ENCODE results near the gene PRSS27. TPM values are rescaled to one million over a fixed set of nuclear protein-coding genes. Genes with fewer than 3 reads are reported as not detected.

Gene PRSS27
- total RNA-seq, 4 donors from 2014 or later, result 0.49 to 0.55 TPM; not detected in 2

DNA sequence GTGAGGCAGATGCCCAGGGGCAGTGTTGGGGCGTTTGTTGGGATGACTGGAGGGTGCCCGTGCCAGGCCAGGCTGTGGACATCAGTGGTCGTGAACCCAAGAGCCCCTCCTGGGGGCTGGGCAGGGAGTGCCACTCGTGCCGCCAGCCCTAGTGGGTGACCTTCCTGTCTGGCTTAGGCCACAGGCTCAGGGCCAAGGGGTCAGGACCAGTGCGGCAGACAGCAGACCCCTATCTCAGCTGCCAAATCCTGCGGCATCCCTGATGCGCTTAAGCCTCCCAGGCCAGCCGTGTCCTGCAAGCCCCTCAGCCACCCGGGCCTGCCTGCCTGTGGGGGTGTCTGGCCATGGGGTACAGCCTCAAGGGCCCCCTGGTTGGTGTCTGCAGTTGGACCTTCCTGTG is 14.7 kb downstream of the PRSS27 start:
- Histone ChIP-seq H3K27ac (peak overlapping the region in 1 of 4 donors; percentile 80), H3K4me3 (no peak overlapping the region), H3K9me3 (no peaks in the 10 kb centered on the region), H3K27me3 (no peaks in the 10 kb centered on the region), H3K36me3 (peaks cover 0 to 50% of the 10 kb centered on the region in 2 donors), H3K4me1 (peaks cover 25 to 29% of the 10 kb centered on the region in 2 donors)
- ATAC-seq, result no peak
- TF ChIP-seq, protein P1, sequence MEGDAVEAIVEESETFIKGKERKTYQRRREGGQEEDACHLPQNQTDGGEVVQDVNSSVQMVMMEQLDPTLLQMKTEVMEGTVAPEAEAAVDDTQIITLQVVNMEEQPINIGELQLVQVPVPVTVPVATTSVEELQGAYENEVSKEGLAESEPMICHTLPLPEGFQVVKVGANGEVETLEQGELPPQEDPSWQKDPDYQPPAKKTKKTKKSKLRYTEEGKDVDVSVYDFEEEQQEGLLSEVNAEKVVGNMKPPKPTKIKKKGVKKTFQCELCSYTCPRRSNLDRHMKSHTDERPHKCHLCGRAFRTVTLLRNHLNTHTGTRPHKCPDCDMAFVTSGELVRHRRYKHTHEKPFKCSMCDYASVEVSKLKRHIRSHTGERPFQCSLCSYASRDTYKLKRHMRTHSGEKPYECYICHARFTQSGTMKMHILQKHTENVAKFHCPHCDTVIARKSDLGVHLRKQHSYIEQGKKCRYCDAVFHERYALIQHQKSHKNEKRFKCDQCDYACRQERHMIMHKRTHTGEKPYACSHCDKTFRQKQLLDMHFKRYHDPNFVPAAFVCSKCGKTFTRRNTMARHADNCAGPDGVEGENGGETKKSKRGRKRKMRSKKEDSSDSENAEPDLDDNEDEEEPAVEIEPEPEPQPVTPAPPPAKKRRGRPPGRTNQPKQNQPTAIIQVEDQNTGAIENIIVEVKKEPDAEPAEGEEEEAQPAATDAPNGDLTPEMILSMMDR (IDR thresholded peaks at IDR 0.05 in 4 of 5, conservative IDR thresholded peaks at IDR 0.05 in 1 of 5), result no peak
- TF ChIP-seq POLR2A (IDR thresholded peaks at IDR 0.05), result no peak
- in situ Hi-C loops (cut with MboI; ENCODE audit: low sequenced_read_pairs in 4 of 4), result no loop called here
- DNase-seq, result no peak
- intact Hi-C loops (cut with DNase I; ENCODE audit: low total_unique reads), result no loop called here

DNA sequence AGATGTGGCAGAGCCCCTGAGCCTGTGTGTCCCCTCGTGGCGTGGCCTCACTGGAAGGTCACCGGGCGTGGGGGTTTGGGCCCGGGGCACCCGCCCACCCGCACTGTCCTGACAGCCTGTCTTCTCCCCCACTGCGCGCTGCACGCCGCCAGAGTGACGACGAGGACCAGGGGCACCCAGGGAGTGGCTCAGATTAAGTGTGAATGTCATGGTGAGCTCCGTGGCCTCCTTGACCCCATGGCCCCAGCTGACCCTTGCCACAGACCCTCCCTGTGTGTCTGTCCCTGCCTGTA is 15.1 kb downstream of the PRSS27 start:
- TF ChIP-seq, protein P1 (IDR thresholded peaks at IDR 0.05 in 4 of 5, conservative IDR thresholded peaks at IDR 0.05 in 1 of 5), result no peak
- Histone ChIP-seq H3K27ac (peak overlapping the region in 2 of 4 donors; percentile 80 to 86), H3K4me3 (no peak overlapping the region), H3K4me1 (peaks cover 25 to 29% of the 10 kb centered on the region in 2 donors), H3K36me3 (peaks cover 0 to 53% of the 10 kb centered on the region in 2 donors), H3K27me3 (no peaks in the 10 kb centered on the region), H3K9me3 (no peaks in the 10 kb centered on the region)
- in situ Hi-C loops (cut with MboI; ENCODE audit: low sequenced_read_pairs in 4 of 4) (no loop called here), intact Hi-C loops (cut with DNase I; ENCODE audit: low total_unique reads) (no loop called here)
- no peak for DNase-seq
- ATAC-seq, result no peak

DNA sequence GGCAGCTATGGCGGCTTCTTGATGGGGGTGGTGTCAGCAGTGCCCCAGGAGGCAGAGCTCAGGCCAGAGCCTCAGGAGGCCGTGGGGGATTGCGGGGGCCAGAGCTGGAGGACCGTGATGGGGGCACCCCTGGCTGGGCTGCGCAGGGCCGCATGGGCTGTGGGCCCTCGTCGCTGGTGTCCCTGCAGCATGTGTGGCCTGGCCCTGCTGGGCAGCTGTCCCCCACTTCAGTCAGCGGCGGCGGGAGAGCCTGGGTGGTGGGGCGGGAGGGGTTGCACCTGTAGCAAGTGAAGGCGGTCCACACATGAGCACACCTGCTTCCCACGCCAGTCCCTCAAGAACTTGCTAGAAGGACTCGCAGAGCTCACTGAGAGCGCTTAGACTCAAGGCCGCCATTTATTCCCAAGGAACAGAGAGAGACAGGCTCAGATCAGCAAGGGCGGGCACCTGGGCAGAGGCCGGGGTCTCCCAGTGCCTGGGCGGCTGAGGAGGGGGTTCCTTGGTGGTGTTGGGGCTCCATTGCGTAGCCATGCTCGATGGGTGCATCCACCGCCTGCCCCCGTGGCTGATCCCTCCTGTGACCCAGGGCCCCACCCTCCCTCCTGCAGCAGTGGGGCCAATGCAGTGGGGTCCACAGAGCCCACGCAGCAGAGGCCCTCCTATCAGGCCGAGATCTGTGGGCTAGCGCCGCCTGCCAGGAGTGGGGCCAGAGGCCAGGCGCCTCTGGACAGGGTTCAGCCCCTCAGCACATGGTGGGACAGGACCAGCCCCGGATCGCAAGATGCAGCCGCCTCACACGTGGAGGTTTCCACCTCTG is 15.7 kb downstream of the PRSS27 start:
- H3K4me1 ChIP-seq, result peaks cover 29% of the 10 kb centered on the region in 2 donors
- peaks cover 0 to 53% of the 10 kb centered on the region in 2 donors for H3K36me3 ChIP-seq
- no peak for ATAC-seq
- peak overlapping the region; percentile 65 to 86 (median 78) for H3K27ac ChIP-seq
- DNase-seq, result no peak
- no peaks in the 10 kb centered on the region for H3K9me3 ChIP-seq
- no peak overlapping the region for H3K4me3 ChIP-seq
- intact Hi-C loops (cut with DNase I; ENCODE audit: low total_unique reads) (no loop called here), in situ Hi-C loops (cut with MboI; ENCODE audit: low sequenced_read_pairs in 4 of 4) (no loop called here)
- TF ChIP-seq POLR2A (IDR thresholded peaks at IDR 0.05), result no peak
- TF ChIP-seq, protein P1 (IDR thresholded peaks at IDR 0.05 in 4 of 5, conservative IDR thresholded peaks at IDR 0.05 in 1 of 5), result no peak
- no peaks in the 10 kb centered on the region for H3K27me3 ChIP-seq

DNA sequence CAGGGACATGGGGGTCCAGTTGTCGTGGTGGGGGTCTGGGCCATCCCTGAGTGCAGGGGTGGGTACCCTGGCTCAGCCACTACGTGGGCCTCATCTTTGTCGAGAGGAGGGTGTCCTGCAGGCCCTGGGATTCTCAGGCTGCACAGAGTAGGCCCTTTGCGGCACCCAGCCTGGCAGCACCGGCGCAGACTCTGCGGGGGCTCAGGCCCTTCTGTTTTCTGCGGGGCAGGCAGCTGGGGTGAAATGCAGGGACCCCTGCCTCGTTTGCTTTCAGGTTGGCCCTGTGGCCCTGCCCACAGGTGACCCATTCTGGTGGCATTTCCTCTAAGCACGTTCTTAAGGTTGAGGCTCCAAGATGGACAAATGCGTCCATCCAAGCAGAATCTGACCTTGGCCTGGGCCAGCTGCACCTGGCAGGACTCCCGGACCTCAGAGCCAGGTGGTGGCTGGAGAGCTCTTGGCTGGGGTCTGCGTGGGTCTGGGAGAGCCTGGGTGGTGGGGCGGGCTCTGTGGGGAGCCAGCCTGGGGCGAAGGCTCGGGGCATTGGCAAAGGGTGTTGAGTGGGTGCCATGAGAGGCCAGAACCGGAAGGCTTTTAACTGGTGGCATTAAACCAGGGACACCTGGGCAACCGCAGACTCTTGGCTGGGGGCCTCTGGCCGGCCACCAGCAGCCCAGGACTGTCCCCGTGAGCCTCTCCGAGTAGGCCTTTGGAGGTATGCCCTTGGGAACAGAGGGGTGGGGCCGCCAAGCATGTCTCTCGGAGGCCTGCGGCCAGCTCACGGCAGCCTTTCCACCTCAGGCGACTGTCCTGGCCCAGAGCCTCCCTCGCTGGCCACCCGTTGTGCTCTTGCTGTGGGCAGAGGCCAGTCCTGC is 16.9 kb downstream of the PRSS27 start:
- peaks cover 29% of the 10 kb centered on the region in 2 donors for H3K4me1 ChIP-seq
- TF ChIP-seq POLR2A (IDR thresholded peaks at IDR 0.05), result no peak
- TF ChIP-seq, protein P1 (IDR thresholded peaks at IDR 0.05 in 4 of 5, conservative IDR thresholded peaks at IDR 0.05 in 1 of 5), result no peak
- ATAC-seq (peak; percentile 90 to 92), DNase-seq (peak; percentile 90 to 97)
- no peak overlapping the region for H3K4me3 ChIP-seq
- in situ Hi-C loops (cut with MboI; ENCODE audit: low sequenced_read_pairs in 4 of 4) (no loop called here), intact Hi-C loops (cut with DNase I; ENCODE audit: low total_unique reads) (loop anchor here (1.0 to 2.0 kb wide), 2 partner anchors 16 to 30 kb away; no protein-coding TSS in a partner anchor)
- no peaks in the 10 kb centered on the region for H3K27me3 ChIP-seq
- peak overlapping the region; percentile 65 to 86 (median 78) for H3K27ac ChIP-seq
- H3K9me3 ChIP-seq, result no peaks in the 10 kb centered on the region
- peaks cover 0 to 52% of the 10 kb centered on the region in 2 donors for H3K36me3 ChIP-seq
